Muscle layer of colon (tissue), 2 donors: Measurements from ENCODE around the gene SLC36A1.

Experiments
- H3K27ac ChIP-seq: one replicate; pipeline ENCODE4 v1.7.0; 2013; ENCODE audit warnings: low read depth, mild to moderate bottlenecking, low read length, moderate library complexity
- H3K27me3 ChIP-seq, 2 donors: one replicate each; pipeline ENCODE4 v1.7.0; 2013; ENCODE audit warnings: low read length in 2 of 2, mild to moderate bottlenecking in 2 of 2; ENCODE audit not compliant: insufficient read depth in 2 of 2, control insufficient read depth in 1 of 2
- H3K36me3 ChIP-seq: one replicate; pipeline ENCODE4 v1.7.0; 2013; ENCODE audit warnings: mild to moderate bottlenecking, low read length; ENCODE audit not compliant: insufficient read depth
- H3K4me1 ChIP-seq: one replicate; pipeline ENCODE4 v1.7.0; 2013; ENCODE audit warnings: mild to moderate bottlenecking, low read length; ENCODE audit not compliant: insufficient read depth
- H3K4me3 ChIP-seq, 2 donors: one replicate each; pipeline ENCODE4 v1.7.0; 2013; ENCODE audit warnings: low read length in 2 of 2, low read depth in 1 of 2, mild to moderate bottlenecking in 1 of 2, moderate library complexity in 1 of 2
- H3K9ac ChIP-seq: one replicate; pipeline ENCODE4 v1.7.0; 2013; ENCODE audit warnings: low read length
- H3K9me3 ChIP-seq: one replicate; pipeline ENCODE4 v1.7.0; 2013; ENCODE audit warnings: mild to moderate bottlenecking, low read length
- donor health status: abdominal sarcoma.
- donor health status: Adenocarcinoma of cecum.

SLC36A1 gene

DNA sequence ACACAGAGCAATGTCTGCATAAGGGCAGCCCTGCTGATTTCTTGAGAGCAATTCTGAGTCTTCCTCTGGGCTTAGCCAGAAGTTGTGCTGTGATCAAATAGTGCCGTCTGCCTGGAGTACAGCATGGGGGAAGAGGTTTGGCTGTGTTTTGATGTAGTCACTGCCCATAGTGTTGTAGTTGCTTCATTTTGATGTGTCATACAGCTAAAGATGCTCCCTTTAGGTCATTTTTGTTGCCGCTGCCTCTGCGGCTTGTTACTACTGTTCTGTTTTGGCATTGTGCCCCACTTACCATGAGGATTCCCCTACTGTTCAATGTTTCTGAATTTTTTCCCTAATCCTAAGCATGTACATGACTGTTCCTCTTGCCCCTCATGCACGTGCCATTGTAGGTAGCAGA lies 23.0 kb downstream of the SLC36A1 start:
- no peaks in the 10 kb centered on the region for H3K9me3 ChIP-seq
- H3K4me3 ChIP-seq, result no peak overlapping the region
- no peaks in the 10 kb centered on the region for H3K27me3 ChIP-seq
- no peak overlapping the region for H3K27ac ChIP-seq
- H3K36me3 ChIP-seq, result peaks cover 22% of the 10 kb centered on the region
- H3K4me1 ChIP-seq, result no peaks in the 10 kb centered on the region
- no peak overlapping the region for H3K9ac ChIP-seq

DNA sequence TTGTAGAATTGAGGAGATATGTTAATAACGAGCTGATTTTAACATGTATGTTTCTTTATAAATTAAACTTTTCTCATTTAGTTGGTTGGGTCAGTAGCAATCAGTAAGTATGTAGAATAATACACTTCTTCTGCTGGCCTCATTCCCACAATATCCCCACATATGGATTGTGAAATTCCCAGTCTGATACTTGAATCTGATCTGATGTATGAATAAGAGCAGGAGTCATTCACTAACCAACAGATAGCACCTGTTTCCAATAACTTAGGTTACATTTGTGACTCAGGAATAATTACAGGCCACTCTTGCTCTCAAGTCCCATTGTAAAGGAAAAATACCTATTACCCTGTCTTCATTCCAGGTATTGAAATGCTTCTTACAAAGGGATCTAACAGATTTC lies 23.9 kb downstream of the SLC36A1 start:
- Histone ChIP-seq H3K4me1 (no peaks in the 10 kb centered on the region), H3K4me3 (no peak overlapping the region), H3K27ac (no peak overlapping the region), H3K27me3 (no peaks in the 10 kb centered on the region), H3K9ac (no peak overlapping the region), H3K9me3 (no peaks in the 10 kb centered on the region), H3K36me3 (peaks cover 22% of the 10 kb centered on the region)

DNA sequence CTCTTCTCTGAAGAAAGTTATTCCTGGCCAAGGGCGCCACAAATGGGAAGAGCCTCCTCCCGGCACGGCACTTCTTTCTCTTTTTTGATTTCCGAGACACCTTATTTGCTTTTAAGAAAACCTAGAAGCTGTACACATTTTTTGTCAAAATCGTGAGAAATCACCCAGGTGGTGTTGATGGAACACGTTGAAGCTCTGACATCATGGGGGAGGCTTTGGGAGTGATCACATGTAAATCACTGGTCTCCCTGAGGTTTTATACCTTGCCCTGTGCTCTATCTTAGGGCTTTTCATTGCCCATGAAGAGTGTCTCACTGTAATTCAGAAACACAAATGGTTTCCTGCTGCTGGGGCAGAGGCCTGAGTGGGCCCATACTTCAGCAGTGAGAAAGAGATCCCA lies 27.4 kb downstream of the SLC36A1 start:
- no peak overlapping the region for H3K9ac ChIP-seq
- no peak overlapping the region for H3K27ac ChIP-seq
- H3K36me3 ChIP-seq, result peaks cover 19% of the 10 kb centered on the region
- no peaks in the 10 kb centered on the region for H3K9me3 ChIP-seq
- no peaks in the 10 kb centered on the region for H3K27me3 ChIP-seq
- H3K4me1 ChIP-seq, result peaks cover under 1% of the 10 kb centered on the region
- no peak overlapping the region for H3K4me3 ChIP-seq

DNA sequence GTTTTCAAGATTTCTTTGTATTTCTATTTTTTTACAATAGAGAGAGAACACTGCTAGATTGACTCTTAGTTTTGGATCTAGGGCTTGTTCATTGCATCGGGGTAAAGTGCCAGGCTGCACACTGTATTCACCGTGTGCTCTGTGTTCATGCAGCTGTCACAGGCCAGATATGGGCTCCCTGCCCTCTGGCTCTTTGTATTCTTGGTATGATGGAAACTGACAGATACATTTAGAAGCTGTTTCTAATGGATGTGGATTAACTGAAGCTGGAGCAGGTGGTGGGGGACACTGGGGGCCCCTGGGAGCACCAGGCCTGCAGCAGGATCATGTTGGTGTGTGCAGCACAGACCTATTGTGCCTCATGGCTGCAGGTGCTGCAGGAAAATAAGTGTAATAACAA lies 28.0 kb downstream of the SLC36A1 start:
- Histone ChIP-seq H3K27ac (no peak overlapping the region), H3K9me3 (no peaks in the 10 kb centered on the region), H3K4me1 (peaks cover 6% of the 10 kb centered on the region), H3K9ac (no peak overlapping the region), H3K27me3 (no peaks in the 10 kb centered on the region), H3K4me3 (no peak overlapping the region), H3K36me3 (peaks cover 16% of the 10 kb centered on the region)

DNA sequence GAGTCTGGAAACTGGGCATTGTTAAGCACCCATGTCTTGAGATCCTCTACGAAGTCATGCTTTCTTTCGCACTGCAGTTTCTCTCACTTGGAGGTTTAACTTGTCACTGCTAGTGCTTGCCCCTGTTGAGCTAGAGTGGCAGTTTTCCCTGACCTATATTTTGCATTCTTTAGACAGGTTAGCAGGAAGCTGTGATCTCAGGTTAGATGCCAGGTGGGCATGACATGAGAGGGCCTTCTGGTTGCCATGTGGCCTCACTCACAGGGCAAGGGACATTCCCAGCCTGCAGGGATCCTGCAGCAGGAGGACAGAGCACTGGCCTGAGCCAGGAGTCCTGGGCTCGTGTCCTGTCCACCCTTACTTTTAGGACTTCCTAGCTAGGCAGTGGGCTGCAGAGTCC lies 28.6 kb downstream of the SLC36A1 start:
- Histone ChIP-seq H3K27me3 (no peaks in the 10 kb centered on the region), H3K9me3 (no peaks in the 10 kb centered on the region), H3K36me3 (peaks cover 14% of the 10 kb centered on the region), H3K4me1 (peaks cover 12% of the 10 kb centered on the region), H3K9ac (no peak overlapping the region), H3K4me3 (no peak overlapping the region), H3K27ac (no peak overlapping the region)

DNA sequence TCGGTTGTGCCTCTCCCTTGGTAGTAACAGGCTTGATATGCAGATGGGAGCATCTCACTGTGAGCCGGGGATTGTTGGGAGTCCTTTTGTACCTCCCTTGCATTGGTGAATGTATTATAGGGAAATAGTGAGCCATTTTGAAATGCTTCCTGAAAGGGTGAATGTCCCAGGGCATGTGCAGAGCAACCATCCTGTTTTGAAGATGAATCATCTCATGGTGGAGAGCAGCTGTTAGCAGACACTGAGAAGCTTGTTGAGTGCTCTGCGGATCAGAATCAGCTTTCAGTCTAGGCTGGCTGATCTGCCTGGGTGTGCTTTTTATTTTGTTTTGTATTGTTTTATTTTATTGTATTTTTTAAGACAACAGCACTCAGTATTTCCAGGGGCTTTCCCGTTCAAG lies 29.7 kb downstream of the SLC36A1 start:
- peaks cover 14% of the 10 kb centered on the region for H3K36me3 ChIP-seq
- no peaks in the 10 kb centered on the region for H3K9me3 ChIP-seq
- peaks cover 15% of the 10 kb centered on the region for H3K4me1 ChIP-seq

DNA sequence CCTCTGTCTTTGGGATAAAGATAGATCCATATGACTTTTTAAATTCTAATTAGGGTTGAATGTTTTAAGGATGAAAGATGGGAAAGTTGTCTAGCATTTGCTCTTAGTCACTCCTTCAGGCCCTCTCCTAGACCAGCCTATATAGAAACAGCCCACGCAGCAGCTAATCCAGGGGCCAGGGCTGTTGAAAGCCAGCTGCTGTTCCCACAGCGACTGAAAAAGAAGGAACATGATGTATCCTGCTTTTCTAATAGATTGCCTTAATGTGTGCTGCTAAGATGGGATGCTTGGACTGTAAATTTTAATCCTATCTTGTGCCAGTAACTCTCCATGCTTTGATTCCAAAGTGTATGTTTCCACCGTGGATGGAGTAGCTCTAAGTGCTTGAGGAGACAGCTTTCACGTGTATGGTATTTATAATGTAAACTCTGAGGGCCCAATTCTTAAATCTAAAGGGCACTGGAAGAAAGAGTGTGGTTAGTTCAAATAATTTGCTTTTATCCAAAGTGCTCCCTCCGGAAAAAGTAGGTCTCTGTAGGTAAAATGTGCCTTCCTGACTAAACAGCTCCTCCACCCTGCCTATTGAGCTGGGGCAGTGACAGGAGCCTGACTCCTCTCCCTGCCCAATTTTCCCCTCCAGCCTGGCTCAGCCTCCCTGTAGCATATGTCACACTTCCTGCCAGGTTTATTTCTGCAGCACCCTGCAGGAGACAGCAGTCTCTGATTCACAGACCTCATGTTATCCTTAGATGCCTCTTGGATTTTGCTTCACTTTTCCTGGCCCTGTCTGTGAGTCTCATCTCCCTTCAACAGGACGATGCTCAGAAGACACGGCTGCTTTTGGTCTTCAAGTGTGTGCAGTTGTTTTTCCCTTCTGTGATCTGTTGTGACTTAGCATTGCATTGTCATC lies 33.2 kb downstream of the SLC36A1 start:
- Histone ChIP-seq H3K27ac (no peak overlapping the region), H3K9me3 (no peaks in the 10 kb centered on the region), H3K9ac (no peak overlapping the region), H3K36me3 (peaks cover 14% of the 10 kb centered on the region), H3K4me1 (peaks cover 15% of the 10 kb centered on the region), H3K27me3 (no peaks in the 10 kb centered on the region), H3K4me3 (no peak overlapping the region)

More for the DNA sequence above, 29.7 kb downstream of the SLC36A1 start:
- H3K9ac ChIP-seq, result no peak overlapping the region
- H3K27ac ChIP-seq, result no peak overlapping the region
- H3K4me3 ChIP-seq, result no peak overlapping the region
- H3K27me3 ChIP-seq, result no peaks in the 10 kb centered on the region

DNA sequence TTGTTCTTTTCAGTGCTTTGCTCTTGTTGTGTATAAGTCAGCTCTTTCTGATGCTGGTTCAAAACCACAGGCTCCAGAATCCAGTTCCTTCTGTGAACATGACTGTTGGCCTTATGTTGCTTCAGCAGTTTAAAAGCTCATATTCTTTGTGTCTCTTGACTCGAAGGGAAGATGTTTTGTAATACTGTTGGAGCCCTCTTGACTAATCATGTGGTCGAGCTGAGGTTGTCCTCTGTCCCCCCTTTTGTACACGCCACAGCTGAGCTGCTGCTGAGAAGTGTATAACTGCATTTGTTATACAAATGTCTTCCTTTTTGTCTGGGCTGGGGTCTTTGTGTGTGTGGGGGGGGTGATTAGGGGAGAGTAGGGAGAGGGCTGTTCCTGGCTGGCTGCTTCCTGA lies 35.8 kb downstream of the SLC36A1 start:
- Histone ChIP-seq H3K9ac (no peak overlapping the region), H3K27me3 (no peaks in the 10 kb centered on the region), H3K4me1 (peaks cover 15% of the 10 kb centered on the region), H3K36me3 (peaks cover 19% of the 10 kb centered on the region), H3K27ac (no peak overlapping the region), H3K4me3 (no peak overlapping the region), H3K9me3 (no peaks in the 10 kb centered on the region)

DNA sequence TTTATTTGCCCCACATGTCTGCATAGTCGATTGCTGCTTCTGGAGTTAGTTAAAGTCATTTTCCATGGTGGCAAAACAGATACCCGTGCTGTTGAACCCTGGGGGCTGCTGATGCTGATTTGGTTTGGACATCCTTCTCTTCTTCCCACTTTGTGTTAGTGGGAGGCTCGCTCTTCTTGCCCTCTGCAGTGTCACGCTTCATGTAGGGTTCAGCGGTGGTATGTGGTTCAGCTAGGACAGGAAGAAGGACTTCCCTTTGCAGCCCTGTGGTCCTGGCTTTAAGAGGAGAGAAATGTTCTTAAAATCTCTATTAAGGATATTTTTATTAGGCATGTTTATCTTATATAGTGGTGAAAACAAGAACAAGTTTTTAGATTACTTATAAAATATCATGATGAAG lies 36.2 kb downstream of the SLC36A1 start:
- H3K9ac ChIP-seq, result no peak overlapping the region
- no peaks in the 10 kb centered on the region for H3K27me3 ChIP-seq
- no peak overlapping the region for H3K4me3 ChIP-seq
- peaks cover 20% of the 10 kb centered on the region for H3K36me3 ChIP-seq
- no peak overlapping the region for H3K27ac ChIP-seq
- no peaks in the 10 kb centered on the region for H3K9me3 ChIP-seq
- peaks cover 15% of the 10 kb centered on the region for H3K4me1 ChIP-seq

DNA sequence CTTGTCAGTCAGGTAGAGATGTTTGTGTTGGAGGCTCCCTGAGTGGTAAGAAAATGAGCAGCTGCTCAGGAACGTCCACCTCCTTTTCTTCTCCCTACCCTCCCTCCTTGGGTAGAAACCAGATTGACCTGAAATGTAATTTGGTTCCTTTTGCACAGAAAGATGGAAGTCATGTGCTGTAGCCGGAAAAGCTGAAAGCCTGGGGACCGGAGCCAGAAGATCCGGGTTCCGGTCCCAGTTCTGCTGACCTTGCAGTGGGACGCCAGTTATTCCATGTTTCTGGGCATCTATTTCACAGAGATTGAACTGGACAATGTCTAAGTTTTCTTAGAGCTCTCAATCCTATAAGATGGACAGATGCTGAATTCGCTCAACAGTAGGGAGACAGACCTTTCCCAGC lies 40.1 kb downstream of the SLC36A1 start:
- no peak overlapping the region for H3K9ac ChIP-seq

DNA sequence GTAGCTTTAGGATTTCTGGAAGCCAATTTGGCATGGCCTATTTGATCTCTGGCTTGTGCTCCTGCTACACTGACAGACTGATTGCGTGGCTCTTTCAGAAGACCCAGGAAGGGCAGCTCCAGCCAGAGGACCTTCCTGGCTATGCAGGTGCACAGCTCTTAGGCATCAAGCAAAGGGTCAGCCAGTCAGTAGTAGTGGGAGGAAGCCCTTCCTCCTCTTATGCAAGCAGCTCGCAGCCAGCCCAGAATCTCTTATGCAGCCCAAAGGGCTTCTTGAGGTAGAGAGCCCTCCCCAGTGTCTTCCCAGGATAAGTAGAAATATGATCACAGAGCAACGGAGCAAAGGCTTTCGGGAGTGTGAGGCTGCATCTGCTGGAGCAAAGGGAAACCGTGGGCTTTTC lies 43.2 kb downstream of the SLC36A1 start:
- no peak overlapping the region for H3K4me3 ChIP-seq
- no peak overlapping the region for H3K27ac ChIP-seq
- no peaks in the 10 kb centered on the region for H3K27me3 ChIP-seq
- H3K4me1 ChIP-seq, result no peaks in the 10 kb centered on the region
- no peaks in the 10 kb centered on the region for H3K9me3 ChIP-seq
- H3K9ac ChIP-seq, result no peak overlapping the region
- H3K36me3 ChIP-seq, result peaks cover 21% of the 10 kb centered on the region

More for the DNA sequence above, 40.1 kb downstream of the SLC36A1 start:
- no peak overlapping the region for H3K4me3 ChIP-seq
- H3K36me3 ChIP-seq, result peaks cover 28% of the 10 kb centered on the region
- H3K9me3 ChIP-seq, result no peaks in the 10 kb centered on the region
- no peaks in the 10 kb centered on the region for H3K4me1 ChIP-seq
- H3K27ac ChIP-seq, result no peak overlapping the region
- H3K27me3 ChIP-seq, result no peaks in the 10 kb centered on the region

DNA sequence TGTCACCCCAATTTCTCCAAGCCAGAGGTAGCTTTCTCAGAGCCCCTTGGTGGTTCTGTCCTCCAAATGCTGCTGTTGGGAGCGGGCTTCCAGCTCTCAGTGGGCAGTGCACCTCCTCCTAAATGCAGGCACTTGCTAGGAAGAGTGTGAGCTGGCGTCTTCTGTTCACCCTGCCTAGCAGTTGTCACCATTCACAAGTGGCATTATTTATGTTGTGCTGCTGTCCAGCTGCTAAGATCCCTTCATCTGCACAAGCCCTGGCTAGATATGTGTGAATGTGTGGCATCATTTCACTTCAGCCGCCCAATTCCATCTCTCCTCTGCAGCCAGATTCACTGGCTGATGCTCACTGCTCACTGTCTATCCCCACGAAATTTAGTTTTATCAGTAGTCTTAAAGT lies 43.7 kb downstream of the SLC36A1 start:
- Histone ChIP-seq H3K27ac (no peak overlapping the region), H3K4me3 (no peak overlapping the region), H3K36me3 (peaks cover 21% of the 10 kb centered on the region), H3K4me1 (no peaks in the 10 kb centered on the region), H3K27me3 (no peaks in the 10 kb centered on the region), H3K9ac (no peak overlapping the region), H3K9me3 (no peaks in the 10 kb centered on the region)
